GM18873 (cell line): ENCODE data around the gene MAML3.

ENCODE experiments used
- ATAC-seq: cut with Tn5 transposase; IDR thresholded peaks from one replicate; pipeline ENCODE4 v1.9.1; 2021; ENCODE audit warnings: mild to moderate bottlenecking, moderate library complexity, moderate number of reproducible peaks; ENCODE audit not compliant: unreplicated experiment, low FRiP score

The MAML3 gene

GRCh38 chr4:140131675-140132229 lies 22.2 kb downstream of the MAML3 start:
- ATAC-seq: no peak

GRCh38 chr4:140130677-140131076 lies 23.3 kb downstream of the MAML3 start:
- no peak for ATAC-seq

GRCh38 chr4:140127422-140127821 lies 26.6 kb downstream of the MAML3 start:
- ATAC-seq: no peak

GRCh38 chr4:140126261-140126660 lies 27.7 kb downstream of the MAML3 start:
- no peak for ATAC-seq

- no peak for ATAC-seq
Observed at GRCh38 chr4:140125374-140125773, 28.6 kb downstream of the MAML3 start.

DNA sequence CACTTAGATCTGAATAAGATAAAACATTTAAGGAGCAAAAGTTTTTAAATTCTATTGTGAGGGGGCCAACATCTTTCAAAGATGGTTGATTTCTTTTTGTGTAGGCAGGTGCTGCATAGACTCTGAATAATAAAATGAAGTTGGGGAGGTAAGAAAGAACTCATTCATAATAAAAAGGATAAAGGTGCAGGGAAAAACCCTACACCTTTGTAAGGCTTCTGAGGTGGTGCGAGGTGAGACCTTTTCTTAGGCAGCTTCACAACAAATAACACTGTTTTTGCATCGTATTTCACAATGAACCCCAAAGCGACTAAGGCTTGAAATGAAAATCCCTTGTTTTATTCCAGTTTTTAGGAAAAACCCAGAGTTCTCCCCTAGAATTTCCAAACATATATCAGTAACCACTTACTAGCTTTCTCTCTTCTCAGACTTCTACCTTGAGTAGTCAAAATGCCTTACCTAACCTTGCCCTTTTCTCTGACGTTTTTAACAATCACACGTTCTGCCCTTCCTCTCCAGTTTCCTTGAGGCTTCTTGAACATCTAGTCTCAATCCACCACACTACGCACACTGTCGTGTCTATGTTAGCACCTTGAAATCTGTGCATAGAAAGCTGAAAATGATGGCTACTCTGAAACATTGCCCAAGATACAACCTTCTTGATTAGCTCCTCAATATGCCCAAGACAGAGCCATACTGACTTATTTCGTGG lies 30.2 kb downstream of the MAML3 start:
- ATAC-seq: no peak

GRCh38 chr4:140122891-140123290 lies 31.1 kb downstream of the MAML3 start:
- no peak for ATAC-seq

GRCh38 chr4:140121646-140122045 lies 32.3 kb downstream of the MAML3 start:
- ATAC-seq: no peak

GRCh38 chr4:140118931-140119640 lies 34.9 kb downstream of the MAML3 start:
- ATAC-seq: no peak

- ATAC-seq: no peak
Observed at GRCh38 chr4:140117947-140118346, 36.0 kb downstream of the MAML3 start.

DNA sequence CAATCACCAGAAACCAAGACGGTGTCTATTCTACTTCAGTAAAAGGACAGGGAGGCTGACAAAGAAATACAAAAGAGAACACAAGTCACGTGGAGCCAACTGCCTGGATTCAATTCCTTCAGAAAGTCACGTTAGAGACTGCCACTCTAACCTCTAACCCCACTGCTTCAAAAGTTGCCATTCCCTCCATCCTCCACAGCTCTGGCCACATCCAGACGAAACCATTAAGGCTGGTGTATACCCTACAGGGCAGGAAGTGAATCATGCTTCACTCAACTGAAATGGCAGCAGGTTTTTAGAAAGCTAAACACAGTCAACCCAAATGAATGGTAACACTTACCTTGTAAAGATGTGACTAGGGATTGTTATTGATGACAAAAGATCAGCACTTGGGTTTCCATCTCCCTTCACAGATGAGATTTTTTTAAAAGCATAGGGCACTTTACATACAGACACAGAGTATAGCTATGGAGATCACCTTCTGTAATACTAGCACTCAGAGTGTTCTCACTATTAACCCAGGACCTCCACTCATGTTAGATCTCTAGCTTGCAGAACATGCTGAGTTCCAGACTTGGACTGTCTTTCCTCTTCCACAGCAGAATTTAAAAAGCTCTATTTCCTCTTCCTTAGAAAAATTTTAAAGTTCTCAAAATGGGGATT lies 37.4 kb downstream of the MAML3 start:
- ATAC-seq: no peak

- ATAC-seq: no peak
Observed at GRCh38 chr4:140115140-140115539, 38.8 kb downstream of the MAML3 start.

DNA sequence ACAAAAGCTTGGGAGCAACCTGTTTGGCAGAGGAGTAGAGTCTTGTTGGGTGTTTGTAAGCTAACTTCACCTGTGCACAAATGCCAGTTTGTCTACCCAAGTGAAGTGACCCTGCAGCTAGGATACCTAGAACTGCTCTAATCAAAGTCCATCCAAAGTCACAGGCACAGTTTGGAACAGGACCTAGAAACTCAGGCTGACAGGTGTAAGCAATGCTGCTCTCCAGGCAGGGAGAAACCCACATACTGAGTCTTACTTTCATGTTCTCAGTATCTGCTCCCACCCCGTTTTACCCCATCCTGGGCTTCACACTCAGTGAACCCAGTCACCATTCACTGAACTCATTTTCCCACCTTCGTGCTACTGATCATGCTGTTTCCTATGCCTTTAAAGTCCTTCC lies 40.3 kb downstream of the MAML3 start:
- no peak for ATAC-seq

- no peak for ATAC-seq
Observed at GRCh38 chr4:140112576-140112975, 41.4 kb downstream of the MAML3 start.

- no peak for ATAC-seq
Observed at GRCh38 chr4:140111256-140111655, 42.7 kb downstream of the MAML3 start.

DNA sequence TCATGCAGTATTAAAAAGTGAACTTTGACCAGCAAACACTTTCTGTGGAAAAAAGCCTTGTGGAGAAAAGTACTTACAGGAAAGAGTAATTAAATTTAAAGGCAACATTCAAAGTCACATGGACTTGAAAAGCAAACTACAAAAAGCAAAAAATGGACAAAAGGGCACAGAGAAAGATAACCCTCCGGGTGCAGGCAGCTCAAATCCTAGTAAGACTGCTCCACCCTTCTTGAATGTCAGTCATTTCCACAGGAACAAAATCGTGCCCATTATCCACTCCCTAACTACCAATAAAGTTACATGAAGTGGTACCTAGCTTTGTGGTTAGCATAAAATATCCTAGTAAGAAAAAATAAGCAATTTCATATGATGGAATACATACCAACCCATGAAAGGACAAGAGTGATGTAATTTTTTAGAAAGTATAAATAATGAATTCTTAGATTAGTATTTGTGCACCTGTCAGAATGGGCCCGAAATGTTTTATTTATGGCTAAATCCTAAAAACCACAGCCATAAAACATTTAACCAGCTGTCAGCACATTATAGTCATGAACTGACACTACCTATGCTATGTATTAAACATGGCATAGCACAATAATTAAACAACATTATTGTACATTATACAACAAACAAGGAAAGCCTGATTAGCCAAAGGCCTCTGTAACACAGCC lies 43.3 kb downstream of the MAML3 start:
- ATAC-seq: no peak

DNA sequence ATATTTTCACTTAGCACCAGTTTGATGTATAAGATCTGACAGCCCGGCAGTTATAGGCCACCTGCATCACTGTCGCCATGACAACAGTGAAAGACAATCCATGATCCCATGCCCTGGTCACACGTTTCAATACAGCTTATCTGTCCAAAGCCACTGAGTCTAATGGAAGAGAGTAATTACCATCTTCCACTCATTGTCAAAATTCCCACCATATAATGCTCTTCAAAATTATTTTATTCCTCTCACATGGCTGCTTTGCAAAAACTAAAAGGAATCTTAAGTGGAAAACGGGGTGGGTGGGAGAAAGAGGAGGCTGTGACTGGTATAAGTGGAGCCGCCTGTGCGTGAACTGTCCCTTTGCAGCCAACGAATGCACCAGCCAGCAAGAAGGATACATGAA lies 44.2 kb downstream of the MAML3 start:
- no peak for ATAC-seq

DNA sequence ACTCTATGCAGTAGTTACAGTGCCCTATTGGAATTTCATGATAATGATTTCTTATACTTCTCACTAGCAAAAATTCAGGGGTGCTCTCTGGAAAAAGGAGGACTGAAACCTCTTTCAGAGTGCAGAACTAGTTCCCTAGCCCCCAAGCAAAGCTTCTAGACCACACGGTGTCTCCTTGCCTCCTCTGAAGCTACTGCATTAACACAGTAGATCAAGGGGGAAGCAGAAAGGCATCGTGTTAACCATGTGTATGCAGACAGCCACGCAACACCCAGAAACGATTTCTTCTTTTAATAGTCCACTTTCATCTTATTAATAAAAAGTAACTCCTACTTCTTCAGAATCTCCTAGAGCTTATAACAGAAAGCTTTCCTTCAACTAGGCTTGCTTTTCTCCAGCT lies 44.7 kb downstream of the MAML3 start:
- ATAC-seq: no peak

- ATAC-seq: no peak
Observed at GRCh38 chr4:140108713-140109230, 45.2 kb downstream of the MAML3 start.

DNA sequence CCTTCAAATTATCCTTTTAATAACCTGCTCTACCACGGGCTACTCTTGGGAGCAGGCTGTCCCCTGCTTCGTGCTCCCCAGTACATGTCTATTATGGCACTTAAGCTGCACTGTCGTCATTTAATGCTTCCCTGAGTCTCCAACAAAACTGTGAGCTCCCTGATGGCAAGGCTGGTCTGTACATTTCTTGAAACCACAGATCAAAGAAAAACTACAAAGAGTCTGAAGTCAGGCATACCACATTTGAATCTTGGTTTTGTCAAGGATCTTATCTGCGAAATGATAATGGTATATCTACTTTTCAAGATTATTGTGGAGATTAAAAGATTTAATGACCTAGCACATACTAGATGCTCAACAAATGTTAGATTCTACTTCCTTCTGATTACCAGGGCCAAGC lies 45.7 kb downstream of the MAML3 start:
- no peak for ATAC-seq
